Calu3 (cell line): ENCODE measurements around the gene CLDN1. TPM values are rescaled to one million over a fixed set of nuclear protein-coding genes. Genes with fewer than 3 reads are reported as not detected.

ENCODE experiments used
- BruUV-seq: library from RNA; stranded (reverse); fragments of 400-500 nt; replicated peaks from 2 replicates; lab custom pipeline; 2021; lab: Mats Ljungman, UMichigan
- CTCF ChIA-PET: fragments of 300-600 bp; sonication (Branson Sonifier 250); formaldehyde crosslinking; loops from one replicate; lab custom pipeline; 2022; ENCODE audit warnings: antibody characterized with exemption; lab: Charles Lee
- DNase-seq: peaks from one replicate; pipeline ENCODE4 v3.0.0; 2022
- H3K27ac Mint-ChIP-seq: one replicate; pipeline ENCODE4 v1.8.0; 2022; ENCODE audit warnings: mixed read lengths; ENCODE audit not compliant: unreplicated experiment
- H3K27me3 Mint-ChIP-seq: one replicate; pipeline ENCODE4 v1.8.0; 2022; ENCODE audit warnings: mixed read lengths; ENCODE audit not compliant: unreplicated experiment
- H3K36me3 Mint-ChIP-seq: one replicate; pipeline ENCODE4 v1.8.0; 2022; ENCODE audit warnings: mild to moderate bottlenecking, moderate library complexity, mixed read lengths; ENCODE audit not compliant: insufficient read depth, unreplicated experiment
- H3K4me1 Mint-ChIP-seq: one replicate; pipeline ENCODE4 v1.8.0; 2022; ENCODE audit warnings: mild to moderate bottlenecking, low read depth, mixed read lengths; ENCODE audit not compliant: unreplicated experiment
- H3K4me3 Mint-ChIP-seq: one replicate; pipeline ENCODE4 v1.8.0; 2022; ENCODE audit warnings: mild to moderate bottlenecking, low read depth, moderate library complexity, mixed read lengths; ENCODE audit not compliant: unreplicated experiment
- H3K9me3 Mint-ChIP-seq: one replicate; pipeline ENCODE4 v1.8.0; 2022; ENCODE audit warnings: low read depth, mixed read lengths; ENCODE audit not compliant: unreplicated experiment
- CTCF ChIP-seq: fragments of 200-600 bp; IDR thresholded peaks from one replicate; pipeline ENCODE4 v1.8.0; 2022; ENCODE audit warnings: antibody characterized with exemption; ENCODE audit not compliant: unreplicated experiment
- intact Hi-C: fragments of 100-400 bp; cut with micrococcal nuclease; formaldehyde crosslinking; loops from one replicate; pipeline ENCODE4 v1.10.0; 2022; ENCODE audit not compliant: unreplicated experiment
- total RNA-seq: library from RNA; stranded (reverse); gene quantifications from 2 replicates; pipeline ENCODE4 v1.2.3, GENCODE V29; 2022

CLDN1 gene
- total RNA-seq, 1 experiment from 2014 or later, result 253 TPM

- Mint-ChIP-seq H3K36me3 (no peaks in the 10 kb centered on the region), H3K27me3 (no peaks in the 10 kb centered on the region), H3K9me3 (no peaks in the 10 kb centered on the region), H3K4me3 (no peak overlapping the region), H3K4me1 (peaks cover 51% of the 10 kb centered on the region), H3K27ac (peak overlapping the region; percentile 42)
- intact Hi-C loops, result no loop called here
- no peak for TF ChIP-seq CTCF
- BruUV-seq, result no TSS peak
- no peak for DNase-seq
- CTCF ChIA-PET, result interaction anchor here (0.7 to 1.2 kb wide), 2 partner anchors 12 to 16 kb away, joined by 4 read pairs; no protein-coding TSS in a partner anchor
Observed at GRCh38 chr3:190361791-190362190, 39.5 kb upstream of the CLDN1 start.

DNA sequence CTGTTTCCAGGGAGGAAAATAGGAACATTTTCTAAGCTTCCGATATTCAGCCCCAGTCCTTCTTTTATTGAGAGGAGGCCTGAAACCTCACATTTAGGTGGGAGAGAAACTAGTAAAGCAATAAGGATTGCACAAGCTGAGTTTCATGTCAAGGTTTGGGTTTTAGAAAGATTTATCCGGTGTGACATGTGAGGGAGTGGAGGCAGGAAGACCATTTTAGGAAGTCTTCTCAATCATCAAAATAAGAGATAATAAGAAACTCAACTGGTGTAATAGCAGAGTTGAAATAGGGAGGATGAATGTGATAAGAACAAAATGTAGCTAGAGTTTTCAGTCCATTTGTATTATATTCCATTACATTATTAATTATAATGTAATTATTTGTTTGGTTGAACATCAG is 38.0 kb upstream of the CLDN1 start:
- BruUV-seq, result no TSS peak
- no peak for TF ChIP-seq CTCF
- intact Hi-C loops, result no loop called here
- Mint-ChIP-seq H3K27ac (no peak overlapping the region), H3K4me3 (no peak overlapping the region), H3K27me3 (no peaks in the 10 kb centered on the region), H3K4me1 (peaks cover 37% of the 10 kb centered on the region), H3K9me3 (no peaks in the 10 kb centered on the region), H3K36me3 (no peaks in the 10 kb centered on the region)
- DNase-seq, result no peak
- CTCF ChIA-PET, result interaction anchor here (0.6 to 1.1 kb wide), 2 partner anchors 15 to 64 kb away, joined by 3 read pairs; no protein-coding TSS in a partner anchor

- no TSS peak for BruUV-seq
- no peak for TF ChIP-seq CTCF
- H3K27ac Mint-ChIP-seq, result no peak overlapping the region
- no peaks in the 10 kb centered on the region for H3K36me3 Mint-ChIP-seq
- DNase-seq, result no peak
- H3K9me3 Mint-ChIP-seq, result no peaks in the 10 kb centered on the region
- intact Hi-C loops, result no loop called here
- H3K4me3 Mint-ChIP-seq, result no peak overlapping the region
- no peaks in the 10 kb centered on the region for H3K27me3 Mint-ChIP-seq
- CTCF ChIA-PET, result interaction anchor here (0.6 to 1.1 kb wide), 2 partner anchors 15 to 64 kb away, joined by 3 read pairs; no protein-coding TSS in a partner anchor
- H3K4me1 Mint-ChIP-seq, result peaks cover 37% of the 10 kb centered on the region
Observed at GRCh38 chr3:190359813-190360212, 37.6 kb upstream of the CLDN1 start.

GRCh38 chr3:190357468-190357867 is 35.2 kb upstream of the CLDN1 start:
- CTCF ChIA-PET, result interaction anchor here (1.1 kb wide), 2 partner anchors 19 to 36 kb away, joined by 3 read pairs; no protein-coding TSS in a partner anchor
- intact Hi-C loops, result no loop called here
- TF ChIP-seq CTCF, result no peak
- H3K36me3 Mint-ChIP-seq, result no peaks in the 10 kb centered on the region
- no peak overlapping the region for H3K27ac Mint-ChIP-seq
- H3K9me3 Mint-ChIP-seq, result no peaks in the 10 kb centered on the region
- BruUV-seq, result no TSS peak
- peaks cover 35% of the 10 kb centered on the region for H3K4me1 Mint-ChIP-seq
- no peak overlapping the region for H3K4me3 Mint-ChIP-seq
- DNase-seq, result no peak
- H3K27me3 Mint-ChIP-seq, result no peaks in the 10 kb centered on the region
